B cell (primary cell): ENCODE results near the gene BABAM2. TPM values are rescaled to one million over a fixed set of nuclear protein-coding genes. Genes with fewer than 3 reads are reported as not detected.
"Not testable (repeated sequence)": the region's sequence is repeated elsewhere in the genome, so short reads cannot be mapped to it uniquely, and the experiment has no call there.

Experiments
- ATAC-seq: fragments of 200-7000 bp; cut with Tn5 transposase; one replicate; pipeline ENCODE4 v1.10.0; 2021; ENCODE audit warnings: low read depth, mild to moderate bottlenecking, moderate number of reproducible peaks, moderate library complexity
- CTCF ChIA-PET: fragments of 350-600 bp; sonication (Branson Sonifier 250); formaldehyde crosslinking; loops from one replicate; lab custom pipeline; 2021; ENCODE audit warnings: antibody characterized with exemption, inconsistent platforms; lab: Charles Lee
- POLR2A ChIA-PET: fragments of 350-600 bp; sonication (Branson Sonifier 250); formaldehyde crosslinking; loops from one replicate; lab custom pipeline; 2021; ENCODE audit warnings: antibody characterized with exemption; lab: Charles Lee
- DNase-seq: peaks from one replicate; pipeline ENCODE4 v3.0.0; 2013
- H2AFZ ChIP-seq: 2 replicates; pipeline ENCODE4 v1.6.1; 2012; ENCODE audit warnings: mild to moderate bottlenecking, low read depth, low read length; ENCODE audit not compliant: insufficient read depth, poor library complexity, severe bottlenecking
- H3K27ac ChIP-seq, 2 donors: 1 replicate in 1 of 2; 2 replicates in 1 of 2; pipeline ENCODE4 v1.5.1; 2012 to 2013; ENCODE audit warnings: low read length in 2 of 2, mild to moderate bottlenecking in 2 of 2, moderate library complexity in 1 of 2
- H3K27me3 ChIP-seq, 4 experiments: fragments of 200-600 bp in 1 of 4; sonication (generic) in 1 of 4; replicated peaks in 1 of 4; 1 replicate in 2 of 4; 2 replicates in 2 of 4; pipeline versions ENCODE4 v1.6.1 to v1.7.0; 2013 to 2016; ENCODE audit warnings: low read length in 3 of 4, mild to moderate bottlenecking in 2 of 4, mixed read lengths in 1 of 4, moderate library complexity in 1 of 4; ENCODE audit not compliant: insufficient read depth in 4 of 4, control insufficient read depth in 3 of 4; ENCODE audit errors: control extremely low read depth in 1 of 4
- H3K36me3 ChIP-seq, 2 experiments: replicated peaks in 1 of 2; 1 replicate in 1 of 2; 2 replicates in 1 of 2; pipeline versions ENCODE4 v1.6.1 to v1.7.1; 2013; ENCODE audit warnings: low read length in 1 of 2; ENCODE audit not compliant: insufficient read depth in 2 of 2, control insufficient read depth in 1 of 2; ENCODE audit errors: control extremely low read depth in 1 of 2, extremely low read depth in 1 of 2
- H3K4me1 ChIP-seq, 2 donors: fragments of 200-600 bp in 1 of 2; sonication (generic) in 1 of 2; 1 replicate in 1 of 2; 2 replicates in 1 of 2; pipeline versions ENCODE4 v1.5.1 to v1.6.1; 2013 to 2017; ENCODE audit warnings: low read length in 2 of 2; ENCODE audit not compliant: control insufficient read depth in 2 of 2, insufficient read depth in 2 of 2
- H3K4me2 ChIP-seq: replicated peaks from 2 replicates; pipeline ENCODE3; 2012; ENCODE audit warnings: mild to moderate bottlenecking, low read depth, low read length; ENCODE audit not compliant: poor library complexity, severe bottlenecking
- H3K4me3 ChIP-seq, 5 experiments: fragments of 200-600 bp in 1 of 5; sonication (generic) in 1 of 5; 1 replicate in 3 of 5; 2 replicates in 2 of 5; pipeline versions ENCODE4 v1.5.1 to v1.7.0; 2011 to 2016; ENCODE audit warnings: low read length in 4 of 5, mild to moderate bottlenecking in 4 of 5, low read depth in 2 of 5, control low read depth in 1 of 5, moderate library complexity in 1 of 5; ENCODE audit not compliant: insufficient read depth in 1 of 5; ENCODE audit errors: control extremely low read depth in 1 of 5, extremely low read depth in 1 of 5
- H3K79me2 ChIP-seq: fragments of 200-600 bp; sonication (generic); one replicate; pipeline ENCODE4 v1.6.0; 2016; ENCODE audit warnings: low read length; ENCODE audit not compliant: control insufficient read depth, insufficient read depth
- H3K9ac ChIP-seq: fragments of 200-600 bp; sonication (generic); 2 replicates; pipeline ENCODE4 v1.6.1; 2017; ENCODE audit warnings: mild to moderate bottlenecking, low read length, moderate library complexity
- H3K9me3 ChIP-seq, 3 donors: one replicate each; pipeline versions ENCODE4 v1.6.1 to v1.7.1; 2013; ENCODE audit warnings: low read length in 2 of 3; ENCODE audit not compliant: control insufficient read depth in 2 of 3, insufficient read depth in 1 of 3; ENCODE audit errors: control extremely low read depth in 1 of 3
- H4K20me1 ChIP-seq: 2 replicates; pipeline ENCODE4 v1.6.0; 2012; ENCODE audit warnings: mild to moderate bottlenecking, low read length; ENCODE audit not compliant: insufficient read depth, control insufficient read depth, poor library complexity, severe bottlenecking
- H3K27ac Mint-ChIP-seq: one replicate; pipeline ENCODE4 v1.8.0; 2021; ENCODE audit warnings: mixed read lengths
- H3K27me3 Mint-ChIP-seq: one replicate; pipeline ENCODE4 v1.8.0; 2021; ENCODE audit warnings: mixed read lengths
- H3K4me1 Mint-ChIP-seq: one replicate; pipeline ENCODE4 v1.8.0; 2021; ENCODE audit warnings: mixed read lengths
- H3K4me3 Mint-ChIP-seq: one replicate; pipeline ENCODE4 v1.8.0; 2021; ENCODE audit warnings: mixed read lengths
- H3K9me3 Mint-ChIP-seq: one replicate; pipeline ENCODE4 v1.8.0; 2022; ENCODE audit warnings: mixed read lengths; ENCODE audit not compliant: insufficient read depth
- CTCF ChIP-seq: fragments of 200-600 bp; IDR thresholded peaks from one replicate; pipeline ENCODE4 v1.8.0; 2022; ENCODE audit warnings: antibody characterized with exemption, mild to moderate bottlenecking
- EZH2 ChIP-seq: IDR thresholded peaks from 2 replicates; pipeline ENCODE4 v1.6.1; 2012; ENCODE audit warnings: borderline replicate concordance, low read depth, mild to moderate bottlenecking, moderate library complexity, low read length; ENCODE audit not compliant: insufficient read depth, poor library complexity, severe bottlenecking
- WGBS: methylation state at CpG from one replicate; pipeline ENCODE4 v1.1.5; 2013; ENCODE audit warnings: missing lambda C conversion rate; ENCODE audit not compliant: insufficient coverage; 5-methylcytosine and 5-hydroxymethylcytosine counted together
- intact Hi-C: fragments of 100-400 bp; cut with micrococcal nuclease; formaldehyde crosslinking; loops from one replicate; pipeline ENCODE4 v1.10.0; 2022
- polyA plus RNA-seq: library from polyadenylated mRNA; depleted of rRNA; stranded (reverse); fragments of >200 nt; gene quantifications from 2 replicates; pipeline ENCODE4 v1.2.3, GENCODE V29; 2012
- total RNA-seq, 2 donors: library from RNA; stranded (reverse); fragments of 120-200 nt in 1 of 2; gene quantifications; 1 replicate in 1 of 2; 2 replicates in 1 of 2; pipeline versions ENCODE4 v1.2.3 to v1.2.4, GENCODE V29; 2013 to 2022

The BABAM2 gene
- total and polyA plus RNA-seq, 2 donors (not counting 1 experiment from before 2014, with no cell fraction given), result 22.3 to 69.6 TPM

GRCh38 chr2:28257182-28257581 is 366.7 kb downstream of the BABAM2 start:
- no peak overlapping the region for H3K27ac Mint-ChIP-seq
- Histone ChIP-seq H3K4me2 (no peak overlapping the region), H4K20me1 (no peaks in the 10 kb centered on the region), H3K27me3 (no peaks in the 10 kb centered on the region), H3K4me3 (no peak overlapping the region), H3K4me1 (no peaks in the 10 kb centered on the region), H3K27ac (no peak overlapping the region), H3K36me3 (no peaks in the 10 kb centered on the region), H3K9ac (no peak overlapping the region), H2AFZ (no peak overlapping the region), H3K9me3 (no peaks in the 10 kb centered on the region), H3K79me2 (no peaks in the 10 kb centered on the region)
- no peaks in the 10 kb centered on the region for H3K27me3 Mint-ChIP-seq
- TF ChIP-seq EZH2 (no peak), CTCF (no peak)
- DNase-seq, result no peak
- H3K4me1 Mint-ChIP-seq, result peaks cover 4% of the 10 kb centered on the region
- no CpG with 5 or more reads among the region's 3 CpGs for WGBS
- no peaks in the 10 kb centered on the region for H3K9me3 Mint-ChIP-seq
- no peak for ATAC-seq
- ChIA-PET CTCF (no interaction called here), POLR2A (no interaction called here)
- no peak overlapping the region for H3K4me3 Mint-ChIP-seq
- intact Hi-C loops, result no loop called here

GRCh38 chr2:28259226-28259625 is 368.7 kb downstream of the BABAM2 start:
- H3K9me3 Mint-ChIP-seq, H3K4me2 ChIP-seq, H3K4me1 Mint-ChIP-seq, H3K4me1 ChIP-seq, intact Hi-C loops, DNase-seq, H3K27ac Mint-ChIP-seq, H3K4me3 Mint-ChIP-seq, POLR2A ChIA-PET, H3K27ac ChIP-seq, H3K27me3 Mint-ChIP-seq, H2AFZ ChIP-seq, H3K27me3 ChIP-seq, H3K36me3 ChIP-seq, H4K20me1 ChIP-seq, H3K9me3 ChIP-seq, H3K79me2 ChIP-seq, H3K9ac ChIP-seq, H3K4me3 ChIP-seq, ATAC-seq: not testable (repeated sequence)
- CTCF ChIA-PET, result interaction anchor here (0.9 kb wide), 1 partner anchor 25 kb away, joined by 3 read pairs; no protein-coding TSS in a partner anchor
- no CpG with 5 or more reads among the region's 5 CpGs for WGBS
